Heart left ventricle (tissue), 16 donors: ENCODE results near the gene HINT1. TPM values are rescaled to one million over a fixed set of nuclear protein-coding genes. Genes with fewer than 3 reads are reported as not detected.

Experiments
- ATAC-seq, 4 donors: fragments of 200-7000 bp; cut with Tn5 transposase; one replicate each; pipeline ENCODE4 v1.9.1; 2020 to 2022; ENCODE audit warnings: moderate library complexity in 4 of 4, mild to moderate bottlenecking in 3 of 4, moderate number of reproducible peaks in 1 of 4
- DNase-seq, 5 donors: peaks; one replicate each; pipeline ENCODE4 v3.0.0-alpha.2; 2020
- H3K27ac ChIP-seq, 12 donors: fragments of 200-600 bp; sonication (generic) in 4 of 12; one replicate each; pipeline versions ENCODE4 v1.5.0 to v1.8.0; 2016 to 2022; ENCODE audit warnings: mild to moderate bottlenecking in 2 of 12
- H3K27me3 ChIP-seq, 9 donors: fragments of 200-600 bp; sonication (generic) in 2 of 9; one replicate each; pipeline versions ENCODE4 v1.5.1 to v1.8.0; 2016 to 2022; ENCODE audit warnings: mild to moderate bottlenecking in 3 of 9
- H3K36me3 ChIP-seq, 9 donors: fragments of 200-600 bp; sonication (generic) in 2 of 9; one replicate each; pipeline versions ENCODE4 v1.5.0 to v1.8.0; 2018 to 2022; ENCODE audit warnings: mild to moderate bottlenecking in 2 of 9
- H3K4me1 ChIP-seq, 12 donors: fragments of 200-600 bp; sonication (generic) in 4 of 12; one replicate each; pipeline versions ENCODE4 v1.5.0 to v1.8.0; 2016 to 2022; ENCODE audit warnings: mild to moderate bottlenecking in 3 of 12
- H3K4me3 ChIP-seq, 12 donors: fragments of 200-600 bp; sonication (generic) in 4 of 12; one replicate each; pipeline versions ENCODE4 v1.5.0 to v1.8.0; 2017 to 2022; ENCODE audit warnings: mild to moderate bottlenecking in 9 of 12, moderate library complexity in 4 of 12
- H3K9me3 ChIP-seq, 12 donors: fragments of 200-600 bp; sonication (generic) in 4 of 12; one replicate each; pipeline versions ENCODE4 v1.5.0 to v1.8.0; 2016 to 2022; ENCODE audit warnings: mild to moderate bottlenecking in 1 of 12
- CTCF ChIP-seq, 12 donors: fragments of 200-600 bp; sonication (generic) in 4 of 12; IDR thresholded peaks; one replicate each; pipeline versions ENCODE4 v1.5.0 to v1.8.0; 2018 to 2022; ENCODE audit warnings: antibody characterized with exemption in 12 of 12, mild to moderate bottlenecking in 5 of 12
- POLR2A ChIP-seq, 2 donors: fragments of 450-650 bp; IDR thresholded peaks; one replicate each; pipeline ENCODE4 v1.6.1; 2017; ENCODE audit warnings: antibody characterized with exemption in 2 of 2, mild to moderate bottlenecking in 2 of 2, moderate library complexity in 2 of 2
- WGBS, 4 donors: extraction: QIAGEN DNeasy Blood & Tissue Kit in 2 of 4; methylation state at CpG; one replicate each; pipeline versions ENCODE4 v1.1.5 to v1.1.7; 2013 to 2018; 5-methylcytosine and 5-hydroxymethylcytosine counted together
- intact Hi-C, 10 donors: fragments of 100-400 bp; cut with DNase I; formaldehyde crosslinking; loops; one replicate each; pipeline versions ENCODE4 v1.11.1 to v1.14.2; 2022
- polyA plus RNA-seq, 2 donors: library from polyadenylated mRNA; stranded (reverse); fragments of 200-250 nt; gene quantifications; one replicate each; pipeline ENCODE4 v1.2.3, GENCODE V29; 2013
- total RNA-seq, 9 donors: library from RNA; depleted of rRNA in 2 of 9; stranded (reverse); fragments of >200 nt in 2 of 9; fragmentation: NEBNext Ultra II Directional in 3 of 9; extraction: Animal tissue kit (Norgen Biotek cat#: 25700) in 3 of 9; gene quantifications; one replicate each; pipeline versions ENCODE4 v1.1.0 to v1.2.4, GENCODE V29; 2016 to 2023
- donor health status: ischemic (EF 13 %, LVEDD 7.1; RV severe dilation, severe dysfunction).
- donor health status: healthy with polysubstance abuse.
- donor health status: DM: no; HTN: yes; CAD: no.
- donor health status: DM: no; HTN: no; CAD: no.
- donor health status: ischemic (EF 25% LVEDD 6.9; RV normal size, moderate dysfunction).
- donor health status: ischemic (EF 25% LVEDD 5.7; RV mildly dilated, moderate dysfunction).
- donor health status: healthy.
- donor health status: DM: yes; HTN: yes; CAD: no.
- donor health status: ischemic (EF 35%, LVEDD 5.7; RV mildly dilated, moderate dysfunction).
- donor health status: nonischemic (EF 11% LVEDD 7.7; RV severe dilation, severe dysfunction).
- donor health status: DM: yes; HTN: yes; CAD: no.
- donor health status: PGD.
- donor health status: ischemic (EF 29% LVEDD 5.4; RV normal size, mild dysfunction).
- donor health status: nonischemic (EF 23%, LVEDD 6.1; RV moderate dilation, normal function).

HINT1 gene
- total and polyA plus RNA-seq, 11 donors, result 76.8 to 286 (median 148) TPM

GRCh38 chr5:131193106-131193505, 28.1 kb upstream of the HINT1 start:
- ATAC-seq (no peak), DNase-seq (no peak)
- TF ChIP-seq CTCF (IDR thresholded peaks at IDR 0.05) (no peak), POLR2A (IDR thresholded peaks at IDR 0.05) (no peak)
- WGBS, 4 donors, result 72 to 81% (median 77%) methylated on average over 2 of the region's 2 CpGs
- intact Hi-C loops, result no loop called here
- no peak overlapping the region for H3K27ac ChIP-seq
- H3K27me3 ChIP-seq, result no peaks in the 10 kb centered on the region
- peaks cover 0 to 10% (median under 1%) of the 10 kb centered on the region in 9 donors for H3K36me3 ChIP-seq
- peaks cover 0 to 5% (median 0%) of the 10 kb centered on the region in 12 donors for H3K4me1 ChIP-seq
- H3K9me3 ChIP-seq, result no peaks in the 10 kb centered on the region
- no peak overlapping the region for H3K4me3 ChIP-seq

- H3K27ac ChIP-seq, result no peak overlapping the region
- no peak for ATAC-seq
- TF ChIP-seq POLR2A (IDR thresholded peaks at IDR 0.05) (no peak), CTCF (IDR thresholded peaks at IDR 0.05) (no peak)
- H3K4me1 ChIP-seq, result peaks cover 0 to 5% (median 0%) of the 10 kb centered on the region in 12 donors
- DNase-seq, result no peak
- H3K4me3 ChIP-seq, result no peak overlapping the region
- peaks cover 0 to 54% (median 17%) of the 10 kb centered on the region in 9 donors for H3K36me3 ChIP-seq
- H3K9me3 ChIP-seq, result no peaks in the 10 kb centered on the region
- WGBS, 4 donors, result 92 to 93% (median 93%) methylated on average over 3 of the region's 3 CpGs
- H3K27me3 ChIP-seq, result no peaks in the 10 kb centered on the region
- intact Hi-C loops, result no loop called here
Measured at GRCh38 chr5:131186561-131187256, 21.7 kb upstream of the HINT1 start.

- Histone ChIP-seq H3K4me1 (no peaks in the 10 kb centered on the region), H3K4me3 (no peak overlapping the region), H3K27ac (no peak overlapping the region), H3K36me3 (peaks cover 0 to 54% (median 17%) of the 10 kb centered on the region in 9 donors), H3K27me3 (no peaks in the 10 kb centered on the region), H3K9me3 (no peaks in the 10 kb centered on the region)
- DNase-seq, result no peak
- TF ChIP-seq POLR2A (IDR thresholded peaks at IDR 0.05) (no peak), CTCF (IDR thresholded peaks at IDR 0.05) (no peak)
- ATAC-seq, result no peak
- intact Hi-C loops, result no loop called here
Measured at GRCh38 chr5:131185523-131186104, 20.6 kb upstream of the HINT1 start.

GRCh38 chr5:131182839-131183238, 17.8 kb upstream of the HINT1 start:
- no peaks in the 10 kb centered on the region for H3K27me3 ChIP-seq
- no peak for ATAC-seq
- H3K9me3 ChIP-seq, result no peaks in the 10 kb centered on the region
- no peaks in the 10 kb centered on the region for H3K4me1 ChIP-seq
- intact Hi-C loops, result no loop called here
- H3K27ac ChIP-seq, result no peak overlapping the region
- no peak overlapping the region for H3K4me3 ChIP-seq
- DNase-seq, result no peak
- H3K36me3 ChIP-seq, result peaks cover 0 to 47% (median 14%) of the 10 kb centered on the region in 9 donors
- TF ChIP-seq CTCF (IDR thresholded peaks at IDR 0.05), result no peak
- TF ChIP-seq POLR2A (IDR thresholded peaks at IDR 0.05), result no peak
